Dermis blood vessel endothelial cell (primary cell): ENCODE measurements around the gene ADAMTS2. TPM values are rescaled to one million over a fixed set of nuclear protein-coding genes. Genes with fewer than 3 reads are reported as not detected.

Source experiments
- DNase-seq: peaks from one replicate; pipeline ENCODE4 v3.0.0; 2010
- total RNA-seq: library from RNA; depleted of rRNA; stranded (reverse); fragments of >200 nt; gene quantifications from 2 replicates; pipeline ENCODE4 v1.2.3, GENCODE V29; 2014

ADAMTS2 gene
- total RNA-seq, 1 donor from 2014 or later = 2.4 TPM

GRCh38 chr5:179343021-179343718 is 2.1 kb downstream of the ADAMTS2 start:
- no peak for DNase-seq

GRCh38 chr5:179342577-179342976 is 2.7 kb downstream of the ADAMTS2 start:
- no peak for DNase-seq

GRCh38 chr5:179340465-179340864 is 4.8 kb downstream of the ADAMTS2 start:
- DNase-seq = no peak

- no peak for DNase-seq
Measured at GRCh38 chr5:179339996-179340395, 5.3 kb downstream of the ADAMTS2 start.

GRCh38 chr5:179339081-179339480 is 6.2 kb downstream of the ADAMTS2 start:
- no peak for DNase-seq

- no peak for DNase-seq
Measured at GRCh38 chr5:179337796-179338676, 7.2 kb downstream of the ADAMTS2 start.

- DNase-seq = no peak
Measured at GRCh38 chr5:179336871-179337795, 8.1 kb downstream of the ADAMTS2 start.

GRCh38 chr5:179336126-179336870 is 9.0 kb downstream of the ADAMTS2 start:
- no peak for DNase-seq

- no peak for DNase-seq
Measured at GRCh38 chr5:179333796-179334761, 11.2 kb downstream of the ADAMTS2 start.

- no peak for DNase-seq
Measured at GRCh38 chr5:179332741-179333290, 12.4 kb downstream of the ADAMTS2 start.

- DNase-seq = no peak
Measured at GRCh38 chr5:179331591-179332375, 13.5 kb downstream of the ADAMTS2 start.

- DNase-seq = no peak
Measured at GRCh38 chr5:179330186-179330900, 14.9 kb downstream of the ADAMTS2 start.

- DNase-seq = no peak
Measured at GRCh38 chr5:179328291-179328690, 17.0 kb downstream of the ADAMTS2 start.

GRCh38 chr5:179327021-179327735 is 18.1 kb downstream of the ADAMTS2 start:
- DNase-seq = no peak

- no peak for DNase-seq
Measured at GRCh38 chr5:179326122-179326927, 18.9 kb downstream of the ADAMTS2 start.

GRCh38 chr5:179325296-179326031 is 19.8 kb downstream of the ADAMTS2 start:
- no peak for DNase-seq
